Thymus (tissue), 11 donors: ENCODE data around the gene THOC1. TPM values are rescaled to one million over a fixed set of nuclear protein-coding genes. Genes with fewer than 3 reads are reported as not detected.

Experiments
- DNase-seq, 9 donors: peaks; one replicate each; pipeline ENCODE4 v3.0.0-alpha.2; 2013; ENCODE audit warnings: low spot score in 9 of 9, low read depth in 6 of 9, missing footprints in 1 of 9
- H3K27ac ChIP-seq, 2 donors: one replicate each; pipeline ENCODE4 v1.5.1; 2013; ENCODE audit warnings: control low read depth in 1 of 2, low read depth in 1 of 2, low read length in 1 of 2, mild to moderate bottlenecking in 1 of 2, moderate library complexity in 1 of 2
- H3K27me3 ChIP-seq, 2 donors: one replicate each; pipeline ENCODE4 v1.5.1; 2013; ENCODE audit warnings: low read length in 1 of 2; ENCODE audit not compliant: control insufficient read depth in 2 of 2, insufficient read depth in 1 of 2
- H3K36me3 ChIP-seq, 2 donors: one replicate each; pipeline ENCODE4 v1.5.1; 2013; ENCODE audit warnings: low read length in 1 of 2, mild to moderate bottlenecking in 1 of 2, moderate library complexity in 1 of 2; ENCODE audit not compliant: control insufficient read depth in 2 of 2, insufficient read depth in 2 of 2
- H3K4me1 ChIP-seq, 2 donors: one replicate each; pipeline ENCODE4 v1.5.1; 2013; ENCODE audit warnings: low read length in 2 of 2; ENCODE audit not compliant: control insufficient read depth in 2 of 2, insufficient read depth in 2 of 2
- H3K4me3 ChIP-seq, 2 donors: one replicate each; pipeline ENCODE4 v1.5.1; 2013; ENCODE audit warnings: low read length in 2 of 2, control low read depth in 1 of 2, mild to moderate bottlenecking in 1 of 2
- H3K9me3 ChIP-seq, 2 donors: one replicate each; pipeline ENCODE4 v1.5.1; 2013; ENCODE audit warnings: low read length in 1 of 2, mild to moderate bottlenecking in 1 of 2; ENCODE audit not compliant: control insufficient read depth in 2 of 2, insufficient read depth in 1 of 2
- WGBS: extraction: QIAGEN DNeasy Blood & Tissue Kit; methylation state at CpG from one replicate; pipeline ENCODE4 v1.1.7; 2013; 5-methylcytosine and 5-hydroxymethylcytosine counted together
- polyA plus RNA-seq: library from polyadenylated mRNA; stranded (reverse); fragments of 200-250 nt; gene quantifications from one replicate; pipeline ENCODE4 v1.2.3, GENCODE V29; 2013
- total RNA-seq: library from RNA; stranded (reverse); fragments of 120-200 nt; gene quantifications from one replicate; pipeline ENCODE4 v1.2.4, GENCODE V29; 2013
- donor health status: healthy.

THOC1 gene
- total and polyA plus RNA-seq, 2 donors: 45.3 to 90.5 TPM

- DNase-seq: no peak
- WGBS: 97% methylated on average over 5 of the region's 5 CpGs
- Histone ChIP-seq H3K9me3 (no peaks in the 10 kb centered on the region), H3K36me3 (peaks cover 36 to 65% of the 10 kb centered on the region in 2 donors), H3K4me1 (no peaks in the 10 kb centered on the region), H3K4me3 (no peak overlapping the region), H3K27me3 (no peaks in the 10 kb centered on the region), H3K27ac (no peak overlapping the region)
These were observed 52.3 kb downstream of the THOC1 start for GRCh38 chr18:215448-216010.

DNA sequence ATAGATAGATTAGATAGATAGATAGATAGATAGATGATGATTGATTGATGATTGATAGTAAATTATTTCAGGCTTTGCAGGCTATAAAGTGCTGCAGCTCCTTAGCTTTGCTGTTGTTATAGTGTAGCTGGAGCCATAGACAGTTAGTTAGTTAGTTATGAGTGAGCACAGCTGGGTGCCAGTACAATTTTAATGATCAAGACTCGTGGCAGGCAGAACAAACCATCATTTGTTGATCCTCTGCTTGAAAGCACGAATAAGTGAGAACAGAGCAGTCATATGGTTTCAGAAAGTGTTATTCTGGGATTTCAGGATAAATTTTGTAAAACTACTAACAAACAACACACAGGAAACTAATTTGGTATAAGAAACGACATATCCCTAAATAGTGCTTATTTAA is 53.9 kb downstream of the THOC1 start:
- Histone ChIP-seq H3K27ac (no peak overlapping the region), H3K27me3 (no peaks in the 10 kb centered on the region), H3K4me3 (no peak overlapping the region), H3K36me3 (peaks cover 36 to 72% of the 10 kb centered on the region in 2 donors), H3K4me1 (no peaks in the 10 kb centered on the region), H3K9me3 (no peaks in the 10 kb centered on the region)
- no peak for DNase-seq
- WGBS: 97% methylated on average over 3 of the region's 3 CpGs

- WGBS: 95% methylated on average over 4 of the region's 4 CpGs
- Histone ChIP-seq H3K36me3 (peaks cover 36 to 68% of the 10 kb centered on the region in 2 donors), H3K4me1 (no peaks in the 10 kb centered on the region), H3K27ac (no peak overlapping the region), H3K4me3 (no peak overlapping the region), H3K27me3 (no peaks in the 10 kb centered on the region), H3K9me3 (no peaks in the 10 kb centered on the region)
- DNase-seq: no peak
These were observed 54.3 kb downstream of the THOC1 start for GRCh38 chr18:213505-213904.

GRCh38 chr18:212780-213179 is 55.1 kb downstream of the THOC1 start:
- H3K9me3 ChIP-seq: no peaks in the 10 kb centered on the region
- H3K4me1 ChIP-seq: no peaks in the 10 kb centered on the region
- H3K27ac ChIP-seq: no peak overlapping the region
- H3K4me3 ChIP-seq: no peak overlapping the region
- WGBS: 97% methylated on average over 1 of the region's 1 CpG
- DNase-seq: no peak
- H3K36me3 ChIP-seq: peaks cover 29 to 61% of the 10 kb centered on the region in 2 donors
- no peaks in the 10 kb centered on the region for H3K27me3 ChIP-seq

GRCh38 chr18:211582-211981 is 56.3 kb downstream of the THOC1 start:
- Histone ChIP-seq H3K36me3 (peaks cover 28 to 56% of the 10 kb centered on the region in 2 donors), H3K27ac (no peak overlapping the region), H3K9me3 (no peaks in the 10 kb centered on the region), H3K4me3 (no peak overlapping the region), H3K27me3 (no peaks in the 10 kb centered on the region), H3K4me1 (no peaks in the 10 kb centered on the region)
- DNase-seq: no peak

GRCh38 chr18:210733-211132 is 57.1 kb downstream of the THOC1 start:
- 98% methylated on average over 4 of the region's 4 CpGs for WGBS
- Histone ChIP-seq H3K27ac (no peak overlapping the region), H3K9me3 (no peaks in the 10 kb centered on the region), H3K4me1 (no peaks in the 10 kb centered on the region), H3K4me3 (no peak overlapping the region), H3K36me3 (peaks cover 32 to 55% of the 10 kb centered on the region in 2 donors), H3K27me3 (no peaks in the 10 kb centered on the region)
- DNase-seq: no peak

DNA sequence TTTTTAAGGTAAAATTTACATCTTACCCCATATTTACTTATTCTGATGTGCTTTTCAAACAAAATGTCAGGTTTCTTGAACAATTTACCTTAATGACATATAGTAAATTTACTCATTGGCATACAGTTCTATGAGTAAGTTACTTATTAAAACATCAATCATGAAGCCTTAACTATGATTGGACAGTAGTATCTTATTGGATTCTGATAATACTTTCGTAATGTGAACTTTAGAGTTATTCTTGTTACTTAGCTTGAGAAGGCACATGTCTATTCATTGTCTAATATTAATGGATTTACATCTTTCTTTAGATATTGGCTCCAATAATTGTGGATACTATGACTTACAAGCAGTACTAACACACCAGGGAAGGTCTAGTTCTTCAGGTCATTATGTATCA is 57.8 kb downstream of the THOC1 start:
- Histone ChIP-seq H3K9me3 (no peaks in the 10 kb centered on the region), H3K4me1 (no peaks in the 10 kb centered on the region), H3K4me3 (no peak overlapping the region), H3K27ac (no peak overlapping the region), H3K36me3 (peaks cover 35 to 55% of the 10 kb centered on the region in 2 donors), H3K27me3 (no peaks in the 10 kb centered on the region)
- no peak for DNase-seq
- 97% methylated on average over 1 of the region's 1 CpG for WGBS

DNA sequence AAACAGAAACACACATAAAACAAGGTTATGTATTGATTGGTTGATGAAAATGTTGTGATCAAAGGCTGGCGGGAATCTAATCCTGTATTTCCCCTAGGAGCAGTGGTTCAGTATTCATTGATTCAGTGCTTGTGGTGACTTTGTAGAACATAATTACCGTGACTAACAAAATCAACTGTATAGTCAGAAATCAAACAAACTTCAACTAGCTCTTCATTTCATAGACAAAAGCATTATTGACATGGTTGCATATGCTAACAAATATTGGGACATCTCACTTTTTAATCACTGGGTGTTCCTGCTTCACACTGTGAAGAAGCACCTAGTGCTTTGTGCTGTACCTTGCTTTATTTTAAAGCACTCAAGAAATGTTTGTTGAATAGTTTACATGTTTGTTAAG is 68.1 kb downstream of the THOC1 start:
- Histone ChIP-seq H3K9me3 (no peaks in the 10 kb centered on the region), H3K27ac (no peak overlapping the region), H3K36me3 (peaks cover 7 to 45% of the 10 kb centered on the region in 2 donors), H3K4me3 (no peak overlapping the region), H3K27me3 (no peaks in the 10 kb centered on the region), H3K4me1 (no peaks in the 10 kb centered on the region)
- DNase-seq: no peak
- WGBS: 95% methylated on average over 2 of the region's 2 CpGs

DNA sequence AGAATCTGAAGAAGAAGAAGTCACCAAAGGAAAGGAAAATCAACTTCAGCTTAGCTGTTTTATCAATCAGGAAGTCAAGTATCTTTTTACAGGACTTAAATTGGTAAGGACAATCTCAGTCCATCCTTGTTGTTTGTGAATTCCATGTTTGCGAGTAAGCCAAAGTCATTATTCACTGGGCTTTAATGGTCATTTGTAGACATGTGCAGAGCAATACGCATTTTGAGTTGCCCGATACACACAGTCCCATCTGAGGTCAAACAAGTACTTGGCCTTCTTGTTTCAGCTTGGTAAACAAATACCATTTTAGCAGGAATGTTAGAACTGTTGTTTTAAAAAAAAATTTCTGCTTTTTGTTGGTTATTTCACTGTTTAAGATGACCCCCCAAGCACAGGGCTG is 68.6 kb downstream of the THOC1 start:
- Histone ChIP-seq H3K36me3 (peaks cover 7 to 45% of the 10 kb centered on the region in 2 donors), H3K27ac (no peak overlapping the region), H3K4me3 (no peak overlapping the region), H3K4me1 (no peaks in the 10 kb centered on the region), H3K9me3 (no peaks in the 10 kb centered on the region), H3K27me3 (no peaks in the 10 kb centered on the region)
- WGBS: over 99% methylated on average over 3 of the region's 3 CpGs
- DNase-seq: no peak

GRCh38 chr18:195651-196050 is 72.2 kb downstream of the THOC1 start:
- no peaks in the 10 kb centered on the region for H3K4me1 ChIP-seq
- H3K27me3 ChIP-seq: no peaks in the 10 kb centered on the region
- H3K4me3 ChIP-seq: no peak overlapping the region
- DNase-seq: no peak
- H3K9me3 ChIP-seq: no peaks in the 10 kb centered on the region
- WGBS: 100% methylated on average over 1 of the region's 1 CpG
- H3K27ac ChIP-seq: no peak overlapping the region
- H3K36me3 ChIP-seq: peaks cover 3 to 35% of the 10 kb centered on the region in 2 donors
